Measurements from ENCODE around the gene RIC1.

RIC1 gene

GRCh38 chr9:5690278-5690677, 61.4 kb downstream of the RIC1 start:
- H3K4me3 ChIP-seq (ENCODE audit: low read depth, low read length), result no peak overlapping the region
- DNase-seq (ENCODE audit: low read depth), result no peak
- TF ChIP-seq CTCF (IDR thresholded peaks at IDR 0.05; ENCODE audit: control insufficient read depth, extremely low read depth, insufficient read depth), result no peak

DNA sequence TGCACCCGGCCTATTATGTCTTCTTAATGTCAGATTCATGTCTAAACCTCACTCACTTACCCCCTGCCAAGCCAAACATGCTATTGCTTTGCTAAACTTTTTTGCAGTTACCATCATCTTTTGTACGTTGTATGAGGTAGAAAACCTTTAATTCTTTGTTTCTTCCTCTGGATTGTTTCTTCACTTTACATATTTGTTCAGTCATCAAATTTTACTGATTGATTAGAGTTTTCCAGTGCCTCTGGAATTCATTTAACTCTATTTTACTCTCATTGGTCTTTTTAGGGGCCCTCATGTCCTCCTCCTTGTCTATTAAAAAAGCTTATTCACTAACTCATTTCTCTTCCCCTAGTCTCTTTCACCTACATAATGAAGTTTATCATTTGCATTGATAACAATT, 67.0 kb downstream of the RIC1 start:
- TF ChIP-seq CTCF (IDR thresholded peaks at IDR 0.05; ENCODE audit: control insufficient read depth, extremely low read depth, insufficient read depth), result no peak
- DNase-seq (ENCODE audit: low read depth), result no peak

DNA sequence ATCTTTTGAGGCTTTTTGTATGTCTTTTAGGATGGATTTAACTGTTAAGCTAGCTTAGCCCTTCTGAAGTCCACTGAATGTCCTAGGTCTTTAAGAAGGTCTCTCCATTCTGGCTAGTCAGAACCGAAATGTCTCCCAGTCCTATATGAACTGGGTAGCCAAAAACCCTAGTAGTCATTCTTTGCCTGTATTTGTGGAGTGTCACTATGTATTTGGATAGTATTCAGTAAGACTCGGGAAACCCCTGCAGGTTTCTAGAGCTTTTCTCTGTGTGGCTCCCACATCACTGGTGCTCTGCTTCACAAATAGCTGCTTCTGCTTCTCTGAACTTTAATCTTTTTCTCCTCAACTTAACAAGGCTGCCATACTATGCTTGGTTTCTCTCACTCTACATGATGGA, 68.0 kb downstream of the RIC1 start:
- H3K4me3 ChIP-seq (ENCODE audit: low read depth, low read length), result no peak overlapping the region
- TF ChIP-seq CTCF (IDR thresholded peaks at IDR 0.05; ENCODE audit: control insufficient read depth, extremely low read depth, insufficient read depth), result no peak
- DNase-seq (ENCODE audit: low read depth), result no peak

More for the DNA sequence above, 67.0 kb downstream of the RIC1 start:
- no peak overlapping the region for H3K4me3 ChIP-seq (ENCODE audit: low read depth, low read length)

GRCh38 chr9:5698004-5698403, 69.1 kb downstream of the RIC1 start:
- no peak for TF ChIP-seq CTCF (IDR thresholded peaks at IDR 0.05; ENCODE audit: control insufficient read depth, extremely low read depth, insufficient read depth)
- no peak for DNase-seq (ENCODE audit: low read depth)
- no peak overlapping the region for H3K4me3 ChIP-seq (ENCODE audit: low read depth, low read length)

- no peak for DNase-seq (ENCODE audit: low read depth)
- H3K4me3 ChIP-seq (ENCODE audit: low read depth, low read length), result no peak overlapping the region
- no peak for TF ChIP-seq CTCF (IDR thresholded peaks at IDR 0.05; ENCODE audit: control insufficient read depth, extremely low read depth, insufficient read depth)
Measured at GRCh38 chr9:5698810-5699556, 70.1 kb downstream of the RIC1 start.

- no peak for TF ChIP-seq CTCF (IDR thresholded peaks at IDR 0.05; ENCODE audit: control insufficient read depth, extremely low read depth, insufficient read depth)
- no peak overlapping the region for H3K4me3 ChIP-seq (ENCODE audit: low read depth, low read length)
- no peak for DNase-seq (ENCODE audit: low read depth)
Measured at GRCh38 chr9:5708414-5708813, 79.5 kb downstream of the RIC1 start.
